Measurements from ENCODE around the gene HOXD9.

HOXD9 gene

DNA sequence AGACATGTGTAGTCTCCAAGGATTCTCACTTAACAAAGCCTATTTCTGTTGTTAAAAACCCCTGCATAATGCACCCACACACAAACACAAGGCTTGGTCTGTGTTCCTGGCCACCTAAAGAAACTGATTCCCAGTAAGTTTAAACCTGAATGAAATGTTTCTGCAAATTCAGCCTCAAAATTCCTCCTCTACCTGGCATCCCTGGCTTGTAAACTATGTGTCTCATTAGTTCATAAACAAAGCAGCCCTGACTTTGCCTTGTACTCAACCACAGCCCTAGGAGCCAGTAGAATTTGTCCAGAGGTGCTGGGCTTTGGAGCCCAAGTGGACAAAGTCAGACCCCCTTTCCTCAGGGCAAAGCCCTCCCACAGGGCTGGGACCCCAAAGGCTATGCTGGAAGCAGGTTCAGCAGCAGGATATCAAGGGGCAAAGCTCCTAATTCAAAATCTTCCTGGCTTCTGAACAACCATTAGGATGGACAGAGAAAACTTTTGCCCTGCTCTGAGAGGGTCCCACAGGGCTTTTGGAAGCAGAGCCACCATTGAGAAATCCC lies 32.6 kb upstream of the HOXD9 start:
- Histone ChIP-seq H3K27ac (replicated peaks) (no peak overlapping the region), H3K4me3 (replicated peaks; ENCODE audit: insufficient read depth, low read length) (no peak overlapping the region), H3K27me3 (ENCODE audit: insufficient read depth, poor library complexity, severe bottlenecking) (peaks cover 89% of the 10 kb centered on the region)
- TF ChIP-seq, protein P1, sequence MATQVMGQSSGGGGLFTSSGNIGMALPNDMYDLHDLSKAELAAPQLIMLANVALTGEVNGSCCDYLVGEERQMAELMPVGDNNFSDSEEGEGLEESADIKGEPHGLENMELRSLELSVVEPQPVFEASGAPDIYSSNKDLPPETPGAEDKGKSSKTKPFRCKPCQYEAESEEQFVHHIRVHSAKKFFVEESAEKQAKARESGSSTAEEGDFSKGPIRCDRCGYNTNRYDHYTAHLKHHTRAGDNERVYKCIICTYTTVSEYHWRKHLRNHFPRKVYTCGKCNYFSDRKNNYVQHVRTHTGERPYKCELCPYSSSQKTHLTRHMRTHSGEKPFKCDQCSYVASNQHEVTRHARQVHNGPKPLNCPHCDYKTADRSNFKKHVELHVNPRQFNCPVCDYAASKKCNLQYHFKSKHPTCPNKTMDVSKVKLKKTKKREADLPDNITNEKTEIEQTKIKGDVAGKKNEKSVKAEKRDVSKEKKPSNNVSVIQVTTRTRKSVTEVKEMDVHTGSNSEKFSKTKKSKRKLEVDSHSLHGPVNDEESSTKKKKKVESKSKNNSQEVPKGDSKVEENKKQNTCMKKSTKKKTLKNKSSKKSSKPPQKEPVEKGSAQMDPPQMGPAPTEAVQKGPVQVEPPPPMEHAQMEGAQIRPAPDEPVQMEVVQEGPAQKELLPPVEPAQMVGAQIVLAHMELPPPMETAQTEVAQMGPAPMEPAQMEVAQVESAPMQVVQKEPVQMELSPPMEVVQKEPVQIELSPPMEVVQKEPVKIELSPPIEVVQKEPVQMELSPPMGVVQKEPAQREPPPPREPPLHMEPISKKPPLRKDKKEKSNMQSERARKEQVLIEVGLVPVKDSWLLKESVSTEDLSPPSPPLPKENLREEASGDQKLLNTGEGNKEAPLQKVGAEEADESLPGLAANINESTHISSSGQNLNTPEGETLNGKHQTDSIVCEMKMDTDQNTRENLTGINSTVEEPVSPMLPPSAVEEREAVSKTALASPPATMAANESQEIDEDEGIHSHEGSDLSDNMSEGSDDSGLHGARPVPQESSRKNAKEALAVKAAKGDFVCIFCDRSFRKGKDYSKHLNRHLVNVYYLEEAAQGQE (IDR thresholded peaks at IDR 0.05; ENCODE audit: insufficient replicate concordance, low read depth), result no peak
- no peak for DNase-seq (ENCODE audit: low read depth in 1 of 2, low spot score in 1 of 2)

DNA sequence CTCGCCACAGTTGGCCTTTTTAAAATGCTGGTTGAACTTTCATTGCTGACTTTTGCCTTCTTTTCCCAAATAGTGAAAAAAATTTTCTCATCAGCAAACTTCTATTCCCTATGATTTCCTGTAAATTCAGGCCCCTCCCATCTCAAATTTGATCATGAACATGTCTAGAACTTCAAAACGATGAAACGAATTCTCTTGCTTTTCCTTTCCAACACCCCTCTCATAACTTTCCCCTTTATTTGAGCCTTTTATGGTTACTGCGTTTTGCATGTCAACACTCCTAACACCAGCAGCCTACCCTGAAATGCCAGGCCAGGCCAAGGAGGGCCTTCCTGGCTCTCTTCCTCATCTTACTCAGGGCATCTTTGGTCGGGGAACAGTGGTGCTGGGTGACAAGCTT lies 31.7 kb upstream of the HOXD9 start:
- DNase-seq (ENCODE audit: low read depth in 1 of 2, low spot score in 1 of 2), result no peak
- Histone ChIP-seq H3K27me3 (ENCODE audit: insufficient read depth, poor library complexity, severe bottlenecking) (peaks cover 88% of the 10 kb centered on the region), H3K4me3 (replicated peaks; ENCODE audit: insufficient read depth, low read length) (no peak overlapping the region), H3K27ac (replicated peaks) (no peak overlapping the region)
- TF ChIP-seq SPI1 (IDR thresholded peaks at IDR 0.05; ENCODE audit: borderline replicate concordance, low read depth) (no peak), POLR2AphosphoS5 (IDR thresholded peaks at IDR 0.05; ENCODE audit: low read depth) (no peak), GABPA (IDR thresholded peaks at IDR 0.05; ENCODE audit: low read depth) (no peak)
- TF ChIP-seq, protein P1 (IDR thresholded peaks at IDR 0.05; ENCODE audit: insufficient replicate concordance, low read depth), result no peak
- TF ChIP-seq, protein P2, sequence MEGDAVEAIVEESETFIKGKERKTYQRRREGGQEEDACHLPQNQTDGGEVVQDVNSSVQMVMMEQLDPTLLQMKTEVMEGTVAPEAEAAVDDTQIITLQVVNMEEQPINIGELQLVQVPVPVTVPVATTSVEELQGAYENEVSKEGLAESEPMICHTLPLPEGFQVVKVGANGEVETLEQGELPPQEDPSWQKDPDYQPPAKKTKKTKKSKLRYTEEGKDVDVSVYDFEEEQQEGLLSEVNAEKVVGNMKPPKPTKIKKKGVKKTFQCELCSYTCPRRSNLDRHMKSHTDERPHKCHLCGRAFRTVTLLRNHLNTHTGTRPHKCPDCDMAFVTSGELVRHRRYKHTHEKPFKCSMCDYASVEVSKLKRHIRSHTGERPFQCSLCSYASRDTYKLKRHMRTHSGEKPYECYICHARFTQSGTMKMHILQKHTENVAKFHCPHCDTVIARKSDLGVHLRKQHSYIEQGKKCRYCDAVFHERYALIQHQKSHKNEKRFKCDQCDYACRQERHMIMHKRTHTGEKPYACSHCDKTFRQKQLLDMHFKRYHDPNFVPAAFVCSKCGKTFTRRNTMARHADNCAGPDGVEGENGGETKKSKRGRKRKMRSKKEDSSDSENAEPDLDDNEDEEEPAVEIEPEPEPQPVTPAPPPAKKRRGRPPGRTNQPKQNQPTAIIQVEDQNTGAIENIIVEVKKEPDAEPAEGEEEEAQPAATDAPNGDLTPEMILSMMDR (IDR thresholded peaks at IDR 0.05; ENCODE audit: insufficient read depth, low read length), result no peak

DNA sequence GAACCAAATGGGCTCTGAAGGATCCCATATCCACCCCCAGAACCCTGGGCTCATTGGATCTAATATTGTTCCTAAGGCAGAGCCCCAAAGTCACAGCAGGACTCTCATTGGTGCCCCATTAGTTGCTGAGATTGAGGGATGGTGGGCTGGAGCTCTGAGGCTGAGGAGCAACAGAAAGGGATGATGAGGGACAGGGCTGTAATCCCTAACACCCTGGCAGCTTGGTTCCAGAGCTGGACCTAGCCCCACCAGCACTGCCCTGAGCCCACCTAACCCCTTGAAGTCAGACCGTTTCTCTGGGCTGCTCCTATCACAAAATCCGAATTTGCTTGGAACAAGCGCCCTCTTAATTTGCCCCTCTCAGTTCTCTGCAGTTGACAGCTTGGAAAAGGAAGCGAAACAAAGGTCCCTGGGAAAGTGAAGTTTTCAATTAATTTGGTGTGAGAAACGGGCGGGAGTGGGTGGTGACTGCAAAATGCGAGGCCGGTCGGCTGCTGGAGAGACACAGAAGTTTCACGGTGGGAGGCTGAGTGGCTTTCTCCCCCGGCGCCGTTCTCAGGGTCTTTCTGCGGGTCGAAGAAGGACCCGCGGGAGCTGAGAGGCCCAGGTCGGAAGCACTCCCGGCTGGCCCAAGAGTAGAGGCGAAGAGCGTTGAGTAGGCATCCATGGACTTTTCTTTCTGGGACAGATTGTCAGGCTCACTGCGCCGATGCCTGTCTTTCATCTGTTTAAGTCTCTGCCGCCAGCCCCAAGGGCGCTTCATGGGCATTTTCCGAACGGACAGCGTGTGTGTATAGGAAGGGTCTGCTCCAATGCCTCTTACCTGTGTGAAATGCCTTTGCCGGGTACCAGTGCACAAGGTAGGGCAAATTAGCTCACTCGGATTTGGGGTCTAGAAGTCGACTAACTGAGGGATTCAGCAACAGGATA lies 30.9 kb upstream of the HOXD9 start:
- no peak for DNase-seq (ENCODE audit: low read depth in 1 of 2, low spot score in 1 of 2)
- TF ChIP-seq POLR2AphosphoS5 (IDR thresholded peaks at IDR 0.05; ENCODE audit: low read depth), result no peak
- TF ChIP-seq, protein P1 (IDR thresholded peaks at IDR 0.05; ENCODE audit: insufficient replicate concordance, low read depth), result no peak
- TF ChIP-seq, protein P2 (IDR thresholded peaks at IDR 0.05; ENCODE audit: insufficient read depth, low read length), result no peak
- no peak for TF ChIP-seq SPI1 (IDR thresholded peaks at IDR 0.05; ENCODE audit: borderline replicate concordance, low read depth)
- H3K4me3 ChIP-seq (replicated peaks; ENCODE audit: insufficient read depth, low read length), result no peak overlapping the region
- H3K27ac ChIP-seq (replicated peaks), result no peak overlapping the region
- peaks cover 88% of the 10 kb centered on the region for H3K27me3 ChIP-seq (ENCODE audit: insufficient read depth, poor library complexity, severe bottlenecking)

Measured in HL-60 (cell line).